IMR-90 (cell line): ENCODE measurements around the gene NKAIN2. TPM values are rescaled to one million over a fixed set of nuclear protein-coding genes. Genes with fewer than 3 reads are reported as not detected.

Experiments
- ATAC-seq: fragments of 200-7000 bp; cut with Tn5 transposase; 2 replicates; pipeline ENCODE4 v1.9.1; 2020; ENCODE audit warnings: low read depth, mild to moderate bottlenecking, moderate library complexity
- BruUV-seq: library from RNA; stranded (reverse); fragments of 400-500 nt; replicated peaks from 2 replicates; lab custom pipeline; 2021; lab: Mats Ljungman, UMichigan
- CTCF ChIA-PET: fragments of 300-600 bp; formaldehyde crosslinking; extraction: SDS; loops from one replicate; lab custom pipeline; 2021; ENCODE audit warnings: antibody characterized with exemption; lab: Yijun Ruan, JAX
- POLR2A ChIA-PET: fragments of 300-600 bp; sonication (Branson Sonifier 250); formaldehyde crosslinking; loops from one replicate; lab custom pipeline; 2022; ENCODE audit warnings: antibody characterized with exemption; ENCODE audit not compliant: unreplicated experiment; lab: Charles Lee
- DNase-seq: peaks from one replicate; pipeline ENCODE4 v3.0.0; 2013
- H2AFZ ChIP-seq: replicated peaks from 2 replicates; pipeline ENCODE3; 2013; ENCODE audit warnings: low read length, mild to moderate bottlenecking; ENCODE audit not compliant: poor library complexity
- H2AK5ac ChIP-seq: 2 replicates; pipeline ENCODE4 v1.6.1; 2013; ENCODE audit warnings: low read depth, low read length, inconsistent platforms
- H2AK9ac ChIP-seq: replicated peaks from 2 replicates; pipeline ENCODE3; 2013; ENCODE audit warnings: mild to moderate bottlenecking, low read depth, low read length, moderate library complexity; ENCODE audit not compliant: poor library complexity
- H2BK120ac ChIP-seq: 2 replicates; pipeline ENCODE4 v1.6.1; 2013; ENCODE audit warnings: low read depth, low read length, inconsistent platforms
- H2BK15ac ChIP-seq: 3 replicates; pipeline ENCODE4 v1.6.1; 2013; ENCODE audit warnings: low read depth, low read length, inconsistent platforms
- H2BK20ac ChIP-seq: 2 replicates; pipeline ENCODE4 v1.6.1; 2013; ENCODE audit warnings: low read depth, mild to moderate bottlenecking, inconsistent platforms, low read length, moderate library complexity
- H2BK5ac ChIP-seq: 2 replicates; pipeline ENCODE4 v1.6.1; 2013; ENCODE audit warnings: mild to moderate bottlenecking, low read depth, low read length, inconsistent platforms; ENCODE audit not compliant: poor library complexity, severe bottlenecking
- H3K14ac ChIP-seq: replicated peaks from 2 replicates; pipeline ENCODE4 v1.6.1; 2013; ENCODE audit warnings: low read depth, low read length, inconsistent platforms
- H3K18ac ChIP-seq: 2 replicates; pipeline ENCODE4 v1.6.1; 2013; ENCODE audit warnings: low read depth, low read length, control low read depth
- H3K23ac ChIP-seq: 2 replicates; pipeline ENCODE4 v1.6.1; 2013; ENCODE audit warnings: low read depth, low read length, inconsistent platforms
- H3K27ac ChIP-seq: 2 replicates; pipeline ENCODE4 v1.5.1; 2013; ENCODE audit warnings: mild to moderate bottlenecking, control low read depth, low read length; ENCODE audit not compliant: insufficient read depth
- H3K27me3 ChIP-seq: 2 replicates; pipeline ENCODE4 v1.6.1; 2013; ENCODE audit warnings: low read length; ENCODE audit not compliant: control insufficient read depth, insufficient read depth
- H3K36me3 ChIP-seq: 2 replicates; pipeline ENCODE4 v1.6.1; 2013; ENCODE audit warnings: low read length, mixed read lengths; ENCODE audit not compliant: control insufficient read depth, insufficient read depth
- H3K4ac ChIP-seq: 2 replicates; pipeline ENCODE4 v1.6.1; 2013; ENCODE audit warnings: low read depth, low read length, inconsistent platforms
- H3K4me1 ChIP-seq: 2 replicates; pipeline ENCODE4 v1.6.1; 2013; ENCODE audit warnings: low read length, mixed read lengths; ENCODE audit not compliant: control insufficient read depth, insufficient read depth
- H3K4me2 ChIP-seq: 2 replicates; pipeline ENCODE4 v1.6.1; 2013; ENCODE audit warnings: low read depth, mild to moderate bottlenecking, control low read depth, low read length, moderate library complexity
- H3K4me3 ChIP-seq: 2 replicates; pipeline ENCODE4 v1.5.1; 2013; ENCODE audit warnings: low read depth, mild to moderate bottlenecking, control low read depth, low read length, moderate library complexity; ENCODE audit not compliant: insufficient read depth
- H3K56ac ChIP-seq: 2 replicates; pipeline ENCODE4 v1.6.1; 2013; ENCODE audit warnings: low read length, inconsistent platforms; ENCODE audit not compliant: insufficient read depth; ENCODE audit errors: extremely low read depth
- H3K79me1 ChIP-seq, 2 experiments: 2 replicates each; pipeline ENCODE4 v1.6.1; 2013; ENCODE audit warnings: low read length in 2 of 2, inconsistent platforms in 1 of 2, low read depth in 1 of 2
- H3K9ac ChIP-seq: 2 replicates; pipeline ENCODE4 v1.6.1; 2013; ENCODE audit warnings: low read depth, low read length, control low read depth
- H3K9me1 ChIP-seq: 2 replicates; pipeline ENCODE4 v1.6.1; 2013; ENCODE audit warnings: low read length, inconsistent platforms; ENCODE audit not compliant: insufficient read depth
- H3K9me3 ChIP-seq: 2 replicates; pipeline ENCODE4 v1.6.1; 2013; ENCODE audit warnings: low read length; ENCODE audit not compliant: control insufficient read depth, insufficient read depth
- H4K20me1 ChIP-seq: 2 replicates; pipeline ENCODE4 v1.6.1; 2013; ENCODE audit warnings: low read length, inconsistent platforms; ENCODE audit not compliant: insufficient read depth
- H4K5ac ChIP-seq: 2 replicates; pipeline ENCODE4 v1.6.1; 2013; ENCODE audit warnings: mild to moderate bottlenecking, low read depth, low read length, control low read depth
- H4K8ac ChIP-seq, 2 experiments: 2 replicates each; pipeline ENCODE4 v1.6.1; 2013; ENCODE audit warnings: low read depth in 2 of 2, low read length in 2 of 2, control low read depth in 1 of 2, inconsistent platforms in 1 of 2
- H4K91ac ChIP-seq: 2 replicates; pipeline ENCODE4 v1.6.1; 2013; ENCODE audit warnings: low read depth, low read length, inconsistent platforms; ENCODE audit not compliant: insufficient read depth
- BHLHE40 ChIP-seq: fragments of 150-350 bp; IDR thresholded peaks from 2 replicates; pipeline ENCODE4 v1.6.1; 2016; ENCODE audit warnings: mild to moderate bottlenecking, low read depth, low read length
- CEBPB ChIP-seq: IDR thresholded peaks from 2 replicates; pipeline ENCODE4 v1.6.1; 2012; ENCODE audit warnings: low read depth, low read length, improper control_type of control experiment
- FOS ChIP-seq: fragments of 150-350 bp; IDR thresholded peaks from 2 replicates; pipeline ENCODE4 v1.6.1; 2016; ENCODE audit warnings: low read depth, low read length
- POLR2A ChIP-seq: IDR thresholded peaks from 2 replicates; pipeline ENCODE4 v1.6.1; 2012; ENCODE audit warnings: mild to moderate bottlenecking, low read depth, low read length
- RFX5 ChIP-seq: IDR thresholded peaks from 2 replicates; pipeline ENCODE4 v1.8.0; 2012; ENCODE audit warnings: low read depth, mild to moderate bottlenecking, low read length, moderate library complexity
- WGBS, 2 experiments: methylation state at CpG; one replicate each; pipeline versions ENCODE4 v1.1.5 to v1.1.7; 2013; ENCODE audit warnings: missing lambda C conversion rate in 2 of 2; ENCODE audit not compliant: insufficient read length in 1 of 2; ENCODE audit errors: extremely low coverage in 2 of 2; 5-methylcytosine and 5-hydroxymethylcytosine counted together
- dilution Hi-C: fragments of 300-500 bp; cut with HindIII; formaldehyde crosslinking; loops from one replicate; pipeline ENCODE4 v1.14.3; 2018; ENCODE audit warnings: low sequenced_read_pairs; ENCODE audit not compliant: unreplicated experiment
- in situ Hi-C: fragments of 300-500 bp; cut with MboI; formaldehyde crosslinking; loops from 3 replicates; pipeline ENCODE4 v1.14.3; 2019; ENCODE audit warnings: low sequenced_read_pairs, inconsistent platforms, mixed read lengths
- intact Hi-C: fragments of 100-400 bp; cut with micrococcal nuclease; formaldehyde crosslinking; loops from 2 replicates; pipeline ENCODE4 v1.10.0; 2022
- polyA plus RNA-seq, 3 experiments: library from polyadenylated mRNA; depleted of rRNA; stranded (reverse); fragments of >200 nt; gene quantifications; 2 replicates each; pipeline ENCODE4 v1.2.3, GENCODE V29; 2012; ENCODE audit warnings: low replicate concordance in 1 of 3
- total RNA-seq: library from RNA; depleted of rRNA; stranded (reverse); fragments of >200 nt; gene quantifications from 2 replicates; pipeline ENCODE4 v1.2.3, GENCODE V29; 2012

The NKAIN2 gene
- total and polyA plus RNA-seq, 2 of the 4 experiments (the other 2 are of a cell fraction) = not detected

DNA sequence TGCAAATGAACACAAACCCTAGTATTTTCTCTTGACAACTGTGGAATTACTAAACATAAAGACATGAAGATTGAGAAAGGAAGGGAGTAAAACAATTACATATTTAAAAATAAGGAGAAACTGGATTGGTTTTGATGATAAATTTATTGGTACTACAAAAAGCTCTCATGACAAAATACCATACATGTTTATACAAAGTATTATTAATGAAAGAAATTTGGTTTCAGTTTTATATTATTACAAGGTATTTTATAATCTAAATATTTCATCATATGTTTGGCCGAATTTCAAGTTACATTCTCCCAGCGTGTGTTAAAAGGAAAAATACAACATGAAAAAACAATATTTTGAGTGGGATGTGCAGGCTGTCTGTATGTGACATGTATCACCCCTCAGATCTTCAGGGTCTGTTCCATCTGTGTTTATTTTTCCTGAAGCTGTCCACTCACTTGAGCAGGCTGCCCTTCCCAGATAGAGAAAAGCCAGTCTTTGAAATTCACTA is 568.4 kb downstream of the NKAIN2 start:
- dilution Hi-C loops = no loop called here
- Histone ChIP-seq H2AK9ac (no peak overlapping the region), H4K8ac (no peak overlapping the region), H2AK5ac (no peak overlapping the region), H2BK15ac (no peak overlapping the region), H3K36me3 (no peaks in the 10 kb centered on the region), H3K14ac (no peak overlapping the region), H3K4me2 (no peak overlapping the region), H2BK20ac (no peak overlapping the region), H4K5ac (no peak overlapping the region), H3K23ac (no peak overlapping the region), H3K9ac (no peak overlapping the region), H3K79me1 (no peaks in the 10 kb centered on the region), H2BK5ac (no peak overlapping the region), H3K9me3 (no peaks in the 10 kb centered on the region), H2AFZ (no peak overlapping the region), H4K91ac (no peak overlapping the region), H3K27ac (no peak overlapping the region), H3K18ac (no peak overlapping the region), H3K4ac (no peak overlapping the region), H3K27me3 (no peaks in the 10 kb centered on the region), H3K4me3 (no peak overlapping the region), H3K56ac (no peak overlapping the region), H3K4me1 (no peaks in the 10 kb centered on the region), H4K20me1 (no peaks in the 10 kb centered on the region), H3K9me1 (no peaks in the 10 kb centered on the region), H2BK120ac (no peak overlapping the region)
- TF ChIP-seq FOS (no peak), POLR2A (no peak), CEBPB (no peak), RFX5 (no peak), BHLHE40 (no peak)
- in situ Hi-C loops = no loop called here
- ChIA-PET CTCF (no interaction called here), POLR2A (no interaction called here)
- no peak for ATAC-seq
- DNase-seq = no peak
- BruUV-seq = no TSS peak
- no CpG with 5 or more reads among the region's 2 CpGs for WGBS, 2 experiments
- intact Hi-C loops = no loop called here
